DLD1 (cell line): ENCODE results near the gene BTLA.
"Not testable (repeated sequence)": the region's sequence is repeated elsewhere in the genome, so short reads cannot be mapped to it uniquely, and the experiment has no call there.

Experiments used
- in situ Hi-C: cut with HindIII; loops from 2 replicates; pipeline ENCODE4 v1.10.0; 2017; ENCODE audit warnings: low sequenced_read_pairs

The BTLA gene

DNA sequence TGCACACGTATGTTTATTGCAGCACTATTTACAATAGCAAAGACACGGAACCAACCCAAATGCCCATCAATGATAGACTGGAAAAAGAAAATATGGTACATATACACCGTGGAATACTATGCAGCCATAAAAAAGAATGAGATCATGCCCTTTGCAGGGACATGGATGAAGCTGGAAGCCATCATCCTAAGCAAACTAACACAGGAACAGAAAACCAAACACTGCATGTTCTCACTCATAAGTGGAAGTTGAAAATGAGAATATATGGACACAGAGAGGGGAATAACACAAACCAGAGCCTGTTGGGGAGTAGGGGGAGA, 4.9 kb downstream of the BTLA start:
- in situ Hi-C loops: not testable (repeated sequence)

DNA sequence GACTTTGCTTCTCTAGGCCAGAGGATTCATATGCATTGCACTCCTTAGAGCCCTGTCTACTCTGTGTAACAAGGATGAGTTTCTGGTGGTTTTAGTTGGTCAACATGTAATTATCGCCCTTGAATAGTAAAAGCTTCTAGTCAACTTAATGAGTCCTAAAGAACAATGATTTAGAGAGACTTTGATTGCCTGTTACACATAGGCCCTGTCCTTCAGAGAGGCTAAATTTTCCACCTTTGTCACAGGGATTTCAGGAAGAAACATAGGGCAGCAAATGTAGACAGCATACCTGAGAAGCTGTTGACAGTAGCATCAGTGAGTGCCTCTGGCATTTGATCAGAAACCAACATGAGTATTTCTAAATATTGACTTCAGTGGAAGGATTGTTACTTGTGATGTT, 7.1 kb downstream of the BTLA start:
- in situ Hi-C loops: no loop called here

DNA sequence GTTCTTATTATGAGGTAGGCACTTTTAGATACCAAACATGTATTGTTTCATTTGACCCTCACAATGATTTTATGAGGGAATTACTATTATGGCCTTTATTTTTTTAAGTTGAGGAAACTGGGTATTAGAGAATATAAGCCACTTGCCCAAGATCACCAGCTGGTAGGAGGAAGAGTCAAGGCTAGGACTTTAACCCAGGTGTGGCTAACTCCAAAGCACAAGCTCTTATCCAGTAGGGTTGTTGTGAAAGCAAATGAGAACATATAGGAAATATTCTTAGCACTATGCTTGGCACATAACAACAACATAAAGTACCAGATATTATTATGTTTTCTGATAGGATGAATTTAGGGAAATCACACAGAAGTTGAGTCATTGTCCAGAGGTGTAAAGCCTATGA, 7.9 kb downstream of the BTLA start:
- in situ Hi-C loops: no loop called here

DNA sequence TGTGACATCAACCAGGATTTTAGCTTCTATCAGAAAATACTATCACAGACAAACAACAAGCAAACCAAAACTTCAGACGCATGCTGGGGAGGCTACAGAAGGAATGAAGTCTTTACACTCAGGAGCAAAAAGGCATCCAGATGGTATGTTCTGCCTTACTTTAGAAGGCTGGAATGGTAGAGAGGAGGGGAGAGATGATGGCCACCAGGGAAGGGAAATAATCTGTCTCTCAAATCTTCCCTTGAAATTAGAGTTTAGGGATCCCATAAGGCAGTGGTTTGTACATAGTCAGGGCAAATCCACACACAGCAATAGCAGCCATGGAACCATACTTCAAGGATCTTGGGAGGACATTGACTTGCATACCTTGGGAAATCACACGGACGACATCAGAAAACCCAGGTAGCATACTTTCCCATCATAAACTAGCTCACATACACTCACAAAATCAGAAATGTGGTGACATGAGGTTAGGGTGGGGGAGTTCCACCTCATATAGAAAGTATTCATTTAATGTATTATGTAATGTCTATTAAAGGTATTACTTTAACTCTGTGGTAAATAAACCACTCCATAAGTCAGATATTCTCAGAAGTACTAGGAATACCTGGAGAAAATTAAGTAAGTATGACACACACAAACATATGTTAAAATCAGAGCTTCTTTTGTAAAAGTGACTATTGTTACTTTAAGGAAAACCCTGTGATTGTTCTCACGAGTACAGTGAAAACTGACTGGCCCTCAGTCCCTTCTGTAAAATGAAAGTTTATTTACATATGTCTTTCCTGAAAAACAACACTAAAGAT, 9.4 kb downstream of the BTLA start:
- in situ Hi-C loops: no loop called here

GRCh38 chr3:112486811-112487505, 12.3 kb downstream of the BTLA start:
- in situ Hi-C loops: no loop called here

- in situ Hi-C loops: no loop called here
These were observed 14.9 kb downstream of the BTLA start for GRCh38 chr3:112484352-112484751.

DNA sequence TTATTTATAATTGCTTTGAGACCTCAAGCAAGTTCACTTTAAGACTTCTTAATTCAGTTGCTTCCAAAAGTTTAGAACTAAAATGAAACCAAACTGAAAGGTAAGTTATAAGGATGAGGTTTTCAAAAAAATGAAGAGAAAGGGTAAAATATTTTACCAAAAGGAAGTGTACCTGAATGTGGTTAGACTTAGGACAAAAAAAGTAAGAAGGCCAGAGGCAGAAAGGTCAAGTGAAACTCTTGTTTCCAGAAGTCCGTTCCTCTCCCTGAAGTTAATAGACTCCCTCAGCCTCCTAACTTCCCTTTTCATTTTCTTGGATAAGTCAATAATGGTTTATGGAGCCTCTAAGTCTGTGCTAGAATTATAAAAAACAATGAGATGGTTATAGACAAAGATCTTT, 16.6 kb downstream of the BTLA start:
- in situ Hi-C loops: no loop called here

DNA sequence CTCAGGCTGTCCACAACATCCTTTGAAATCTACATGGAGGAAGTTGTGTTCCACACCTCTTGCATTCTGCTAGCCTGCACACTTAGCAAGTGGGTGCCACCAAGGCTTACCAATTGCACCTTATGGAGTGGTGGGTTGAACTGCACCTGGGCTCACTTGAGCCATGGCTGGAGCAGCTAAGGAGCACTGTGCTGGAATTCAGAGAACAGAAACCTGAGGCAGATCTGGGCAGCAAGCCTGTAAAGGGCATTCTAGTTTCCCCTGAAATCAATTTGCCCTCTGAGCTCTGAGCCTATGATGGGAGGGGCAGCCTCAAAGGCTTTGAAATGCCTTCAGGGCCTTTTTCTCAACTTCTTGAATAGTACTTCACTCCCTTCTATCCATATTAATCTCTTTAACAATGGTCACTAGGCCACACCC, 18.0 kb downstream of the BTLA start:
- in situ Hi-C loops: no loop called here

GRCh38 chr3:112477891-112478290, 21.4 kb downstream of the BTLA start:
- in situ Hi-C loops: no loop called here

DNA sequence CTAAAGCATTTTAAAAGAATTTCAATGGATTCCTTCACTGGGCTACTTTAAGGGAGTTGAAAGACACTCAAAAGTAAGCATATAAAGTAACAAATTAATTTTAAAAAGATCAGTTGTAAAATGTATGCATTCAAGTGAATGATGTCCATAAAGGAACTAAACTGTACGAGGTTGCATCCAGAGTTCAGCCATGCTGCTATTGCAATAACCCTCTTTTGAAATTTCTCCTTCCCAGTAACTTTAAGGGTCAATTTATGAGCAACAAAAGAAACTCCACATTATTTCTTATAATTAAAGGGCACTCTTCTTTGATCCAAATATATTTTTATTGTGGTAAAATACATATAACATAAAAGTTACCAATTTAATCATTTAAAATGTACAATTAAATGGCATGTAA, 22.9 kb downstream of the BTLA start:
- in situ Hi-C loops: no loop called here

DNA sequence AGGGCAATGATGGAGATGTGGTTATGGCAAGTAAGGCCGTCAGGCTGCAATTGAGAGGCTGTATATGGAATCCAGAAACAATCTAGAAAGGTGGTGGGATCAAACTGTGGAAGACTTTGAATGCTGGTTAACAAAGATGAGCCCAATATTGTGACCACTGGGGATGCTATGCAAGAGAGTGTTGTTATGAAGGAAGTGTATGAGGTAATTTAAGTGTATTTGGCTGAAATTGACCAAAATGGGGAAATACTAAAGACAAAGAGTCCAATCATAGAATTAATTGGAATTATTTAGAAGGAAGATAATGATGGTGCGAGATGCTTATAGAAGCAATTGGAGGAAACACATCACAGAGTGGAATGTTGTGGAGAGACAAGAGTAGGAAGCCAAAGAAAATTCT, 24.5 kb downstream of the BTLA start:
- in situ Hi-C loops: no loop called here

GRCh38 chr3:112472691-112473090, 26.6 kb downstream of the BTLA start:
- in situ Hi-C loops: no loop called here

GRCh38 chr3:112471596-112472325, 27.5 kb downstream of the BTLA start:
- in situ Hi-C loops: no loop called here

DNA sequence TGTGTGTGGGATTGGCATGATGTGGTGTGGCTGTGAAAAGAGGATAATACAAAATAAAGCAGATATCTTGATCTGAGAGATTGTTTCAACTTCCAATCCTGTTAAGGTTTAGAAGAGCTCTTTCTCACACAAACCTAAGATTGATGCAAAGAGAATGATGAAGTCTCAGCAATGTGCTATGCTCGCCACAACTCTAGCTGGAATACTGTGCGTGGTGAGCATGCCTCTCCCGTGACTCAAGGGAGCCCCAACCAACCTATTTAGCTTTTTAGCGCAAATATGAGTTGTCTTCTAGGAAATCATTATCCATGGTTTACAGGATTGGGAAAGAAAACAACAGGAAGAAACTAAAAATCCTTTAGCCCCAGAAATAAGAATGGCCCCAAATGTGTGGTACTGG, 28.5 kb downstream of the BTLA start:
- in situ Hi-C loops: no loop called here

- in situ Hi-C loops: no loop called here
These were observed 29.6 kb downstream of the BTLA start for GRCh38 chr3:112469671-112470070.

- in situ Hi-C loops: no loop called here
These were observed 31.7 kb downstream of the BTLA start for GRCh38 chr3:112467539-112467938.

DNA sequence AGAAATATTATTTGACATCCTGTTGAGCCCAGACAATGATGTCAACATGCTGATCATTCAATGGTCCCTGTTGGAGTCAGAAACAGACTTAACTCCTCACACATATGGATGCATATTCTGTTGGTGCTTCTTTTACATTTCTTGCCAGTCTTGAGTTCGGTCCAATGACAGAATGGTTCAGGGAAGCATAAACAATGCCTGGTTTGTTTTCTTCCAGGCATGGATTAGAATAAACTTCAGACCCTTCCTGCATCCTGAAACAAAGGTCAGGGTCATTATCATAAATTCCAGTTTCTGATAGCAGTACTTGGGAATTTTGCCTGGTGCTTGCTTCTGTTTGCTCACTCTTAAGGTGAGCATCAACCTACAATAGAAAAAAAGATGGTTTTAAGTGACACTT, 33.3 kb downstream of the BTLA start:
- in situ Hi-C loops: no loop called here

GRCh38 chr3:112464264-112464663, 35.0 kb downstream of the BTLA start:
- in situ Hi-C loops: no loop called here

GRCh38 chr3:112463250-112463649, 36.0 kb downstream of the BTLA start:
- in situ Hi-C loops: no loop called here

GRCh38 chr3:112461787-112462186, 37.5 kb downstream of the BTLA start:
- in situ Hi-C loops: not testable (repeated sequence)

GRCh38 chr3:112460519-112461195, 38.6 kb downstream of the BTLA start:
- in situ Hi-C loops: no loop called here
